ENCODE data around the gene SCARB2.

DNA sequence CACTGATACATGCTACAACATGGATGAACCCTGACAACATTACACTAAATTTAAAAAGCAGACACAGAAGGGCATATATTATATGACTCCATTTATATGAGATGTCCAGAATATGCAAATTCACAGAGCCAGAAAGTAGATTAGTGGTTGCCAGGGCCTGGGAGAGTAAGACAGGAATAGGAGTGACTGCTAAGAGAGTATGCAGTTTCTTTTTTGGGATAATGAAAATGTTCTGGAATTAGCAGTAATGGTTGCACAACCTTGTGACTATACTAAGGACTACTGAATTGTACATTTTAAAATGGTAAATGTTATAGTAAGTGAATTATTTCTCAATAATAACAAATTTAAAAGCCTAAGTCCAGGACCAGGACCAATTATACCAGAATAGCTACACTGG lies 35.9 kb downstream of the SCARB2 start:
- TF ChIP-seq CTCF (IDR thresholded peaks at IDR 0.05), result no peak
- TF ChIP-seq POLR2A (IDR thresholded peaks at IDR 0.05), result no peak

All from heart left ventricle (tissue), 13 donors.